ENCODE measurements around the gene LNP1. TPM values are rescaled to one million over a fixed set of nuclear protein-coding genes. Genes with fewer than 3 reads are reported as not detected.
A peak's percentile ranks its signal among the peaks of the same experiment; 100 is the strongest.
"Not testable (repeated sequence)": the region's sequence is repeated elsewhere in the genome, so short reads cannot be mapped to it uniquely, and the experiment has no call there.

The LNP1 gene
- total RNA-seq, 1 donor from 2014 or later = 1.1 TPM

DNA sequence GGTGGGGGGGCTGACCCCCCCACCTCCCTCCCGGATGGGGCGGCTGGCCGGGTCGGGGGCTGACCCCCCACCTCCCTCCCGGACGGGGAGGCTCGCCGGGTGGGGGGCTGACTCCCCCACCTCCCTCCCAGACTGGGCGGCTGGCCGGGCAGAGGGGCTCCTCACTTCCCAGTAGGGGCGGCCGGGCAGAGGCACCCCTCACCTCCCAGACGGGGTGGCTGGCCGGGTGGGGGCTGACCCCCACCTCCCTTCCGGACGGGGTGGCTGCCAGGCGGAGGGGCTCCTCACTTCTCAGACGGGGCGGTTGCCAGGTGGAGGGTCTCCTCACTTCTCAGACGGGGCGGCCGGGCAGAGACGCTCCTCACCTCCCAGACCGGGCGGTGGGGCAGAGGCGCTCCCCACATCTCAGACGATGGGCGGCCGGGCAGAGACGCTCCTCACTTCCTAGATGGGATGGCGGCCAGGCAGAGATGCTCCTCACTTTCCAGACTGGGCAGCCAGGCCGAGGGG, 76.6 kb downstream of the LNP1 start:
- not testable (repeated sequence) for DNase-seq (ENCODE audit: low read depth, low spot score)

DNA sequence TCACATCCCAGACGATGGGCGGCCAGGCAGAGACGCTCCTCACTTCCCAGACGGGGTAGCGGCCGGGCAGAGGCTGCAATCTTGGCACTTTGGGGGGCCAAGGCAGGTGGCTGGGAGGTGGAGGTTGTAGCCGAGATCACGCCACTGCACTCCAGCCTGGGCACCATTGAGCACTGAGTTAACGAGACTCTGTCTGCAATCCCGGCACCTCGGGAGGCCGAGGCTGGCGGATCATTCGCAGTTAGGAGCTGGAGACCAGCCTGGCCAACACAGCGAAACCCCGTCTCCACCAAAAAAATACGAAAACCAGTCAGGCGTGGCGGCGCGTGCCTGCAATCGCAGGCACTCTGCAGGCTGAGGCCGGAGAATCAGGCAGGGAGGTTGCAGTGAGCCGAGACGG, 77.2 kb downstream of the LNP1 start:
- not testable (repeated sequence) for DNase-seq (ENCODE audit: low read depth, low spot score)

DNA sequence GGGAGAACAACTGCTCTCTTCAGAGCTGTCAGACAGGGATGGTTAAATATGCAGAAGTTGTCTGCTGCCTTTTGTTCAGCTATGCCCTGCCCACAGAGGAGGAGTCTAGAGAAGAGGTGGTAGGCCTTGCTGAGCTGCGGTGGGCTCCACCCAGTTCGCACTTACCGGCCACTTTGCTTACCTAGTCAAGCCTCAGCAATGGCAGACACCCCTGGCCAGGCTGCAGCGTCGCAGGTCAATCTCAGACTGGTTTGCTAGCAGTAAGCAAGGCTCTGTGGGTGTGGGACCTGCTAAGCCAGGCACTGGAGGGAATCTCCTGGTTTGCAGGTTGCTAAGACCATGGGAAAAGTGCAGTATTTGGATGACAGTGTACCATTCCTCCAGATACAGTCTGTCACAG, 78.7 kb downstream of the LNP1 start:
- DNase-seq (ENCODE audit: low read depth, low spot score) = no peak

DNA sequence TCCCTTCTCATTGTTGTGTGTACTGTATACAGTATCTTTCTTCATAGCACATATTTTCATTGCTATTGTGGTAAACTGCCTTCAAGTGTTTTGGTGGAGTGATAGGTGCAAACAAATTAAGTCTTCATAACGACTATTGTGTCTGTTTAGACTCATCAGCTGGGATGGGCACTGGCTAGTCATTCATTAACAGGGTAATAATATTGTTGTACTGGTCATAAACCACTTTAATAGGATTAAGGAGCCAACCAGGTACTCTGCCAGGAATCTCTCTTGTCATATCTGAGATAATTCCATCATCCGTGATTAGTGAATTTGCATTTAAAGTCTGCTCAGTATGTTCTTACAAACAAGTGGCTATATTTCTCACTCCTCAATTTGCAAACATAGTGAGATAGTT, 80.8 kb downstream of the LNP1 start:
- no peak for DNase-seq (ENCODE audit: low read depth, low spot score)

DNA sequence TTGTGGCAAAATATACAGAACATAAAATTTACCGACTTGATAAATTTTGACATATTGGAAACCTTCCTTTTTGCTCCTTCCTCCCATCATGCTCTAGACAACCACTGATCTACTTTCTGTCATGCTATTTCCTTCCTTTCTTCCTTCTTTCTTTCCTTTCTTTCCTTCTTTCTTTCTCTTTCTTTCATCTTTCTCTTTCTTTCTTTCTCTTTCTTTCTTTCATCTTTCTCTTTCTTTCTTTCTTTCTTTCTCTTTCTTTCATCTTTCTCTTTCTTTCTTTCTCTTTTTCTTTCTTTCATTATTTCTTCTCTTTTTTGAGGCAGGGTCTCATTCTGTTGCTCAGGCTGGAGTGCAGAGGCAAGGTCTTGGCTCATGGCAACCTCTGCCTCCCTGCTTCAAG, 82.2 kb downstream of the LNP1 start:
- DNase-seq (ENCODE audit: low read depth, low spot score) = no peak

DNA sequence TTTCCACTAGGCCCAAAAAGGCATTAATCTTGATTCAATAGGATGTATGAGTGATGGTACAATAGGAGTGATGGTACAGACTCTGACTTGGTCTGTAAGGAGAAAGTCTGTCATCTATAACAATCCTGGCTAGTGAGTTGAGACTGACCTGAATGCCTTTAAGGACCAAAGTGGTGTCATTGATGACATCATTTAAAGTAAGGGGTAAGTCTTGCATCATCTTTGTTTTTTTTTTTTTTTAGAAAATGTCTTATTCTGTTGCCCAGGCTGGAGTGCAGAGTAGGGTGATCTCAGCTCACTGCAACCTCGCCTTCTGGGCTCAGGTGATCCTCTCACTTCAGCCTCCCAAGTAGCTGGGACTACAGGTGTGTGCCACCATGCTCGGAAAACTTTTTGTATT, 85.5 kb downstream of the LNP1 start:
- DNase-seq (ENCODE audit: low read depth, low spot score) = no peak

DNA sequence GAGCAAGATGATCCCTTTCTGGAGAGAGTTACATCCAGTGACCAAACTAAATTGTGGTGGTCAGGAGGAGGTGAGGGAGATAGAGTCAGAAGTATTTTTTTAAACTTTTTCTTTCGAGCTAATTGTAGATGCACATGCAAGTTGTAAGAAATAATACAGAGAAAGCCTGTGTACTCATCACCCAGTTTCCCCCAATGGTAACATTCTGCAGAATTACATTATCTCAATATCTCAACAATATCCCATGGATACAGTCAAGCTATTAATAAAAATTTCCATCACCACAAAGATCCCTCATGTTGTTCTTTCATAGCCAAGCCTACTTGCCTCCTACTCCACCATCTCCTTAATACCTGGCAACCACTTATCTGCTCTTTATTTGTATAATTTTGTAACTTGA, 87.8 kb downstream of the LNP1 start:
- DNase-seq (ENCODE audit: low read depth, low spot score) = no peak

DNA sequence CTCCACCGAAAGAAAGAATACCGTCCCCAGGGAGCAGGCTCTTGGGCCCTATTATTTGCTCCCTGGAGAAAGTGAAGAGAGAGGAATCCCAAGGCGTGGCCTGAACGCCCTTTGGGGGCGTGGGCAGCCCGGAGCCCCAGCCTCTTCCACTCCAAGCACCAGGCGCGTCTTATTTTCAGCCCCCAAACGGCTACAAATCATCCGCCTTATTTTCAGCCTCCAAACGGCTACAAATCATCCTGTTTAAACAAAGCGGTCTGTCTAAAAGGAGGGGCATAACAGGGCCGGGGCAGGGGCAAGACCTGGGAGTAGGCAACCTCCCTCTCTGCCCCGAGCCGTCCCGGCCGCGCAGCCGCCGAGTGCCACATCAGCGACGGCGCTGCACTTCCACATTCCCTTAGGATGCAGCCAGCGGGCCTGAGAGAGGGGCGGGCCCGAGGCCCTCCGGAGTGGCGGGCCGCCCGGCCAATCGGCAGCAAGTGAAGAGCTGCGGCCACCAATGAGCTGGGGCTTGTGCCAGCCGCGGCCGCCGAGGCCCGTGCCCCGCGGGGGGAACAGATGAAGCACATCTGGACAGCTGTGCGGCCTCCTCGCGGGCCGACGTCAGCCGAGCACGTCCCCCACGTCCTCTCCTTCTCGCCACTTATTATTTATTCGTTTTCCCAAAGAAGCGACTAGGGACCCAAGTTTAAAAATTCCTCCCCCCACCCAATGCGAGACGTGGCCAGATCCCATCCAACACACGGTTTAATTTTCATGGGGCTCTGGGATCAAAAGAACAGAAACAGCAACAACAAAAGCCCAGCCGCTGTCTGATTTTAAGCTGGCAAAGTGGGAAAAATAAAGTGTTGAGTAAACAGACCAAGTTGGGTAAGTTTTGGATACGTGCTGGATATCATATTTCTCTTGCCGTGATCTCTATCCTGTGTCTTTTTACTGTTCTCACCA, 91.0 kb downstream of the LNP1 start, which contains the start of gene TMEM45A:
Gene TMEM45A, plus strand, starts transcription at position 561 of the 948 bp plus-strand sequence. CDS start 62,593 bp downstream, outside the sequence.
- DNase-seq (ENCODE audit: low read depth, low spot score) = peak; percentile 83

DNA sequence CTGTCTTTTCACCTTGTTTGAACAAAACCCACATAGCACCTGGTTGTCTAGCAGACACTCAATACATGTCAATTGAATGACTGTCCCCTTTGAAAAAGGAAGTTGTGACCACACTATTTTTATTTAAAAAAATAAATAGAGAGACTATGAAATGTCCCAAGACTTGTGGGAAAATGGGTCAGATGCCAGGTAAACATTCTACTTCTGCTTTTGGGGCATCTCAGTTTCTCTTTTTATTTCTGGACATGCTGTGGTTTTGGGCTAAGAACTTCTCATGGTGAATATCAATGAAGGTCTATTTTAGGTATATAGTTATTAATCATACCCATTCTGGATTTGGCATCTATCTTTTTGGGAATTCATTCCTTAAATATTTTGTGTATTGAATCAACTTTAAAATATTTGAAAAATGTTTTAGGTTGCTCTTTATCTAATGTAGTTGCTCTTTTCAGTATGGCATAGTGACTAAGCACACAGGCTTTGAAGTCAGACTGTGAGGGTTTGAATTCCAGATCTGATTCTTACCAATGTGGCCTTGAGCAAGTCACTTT, 95.4 kb downstream of the LNP1 start:
- DNase-seq (ENCODE audit: low read depth, low spot score) = no peak

DNA sequence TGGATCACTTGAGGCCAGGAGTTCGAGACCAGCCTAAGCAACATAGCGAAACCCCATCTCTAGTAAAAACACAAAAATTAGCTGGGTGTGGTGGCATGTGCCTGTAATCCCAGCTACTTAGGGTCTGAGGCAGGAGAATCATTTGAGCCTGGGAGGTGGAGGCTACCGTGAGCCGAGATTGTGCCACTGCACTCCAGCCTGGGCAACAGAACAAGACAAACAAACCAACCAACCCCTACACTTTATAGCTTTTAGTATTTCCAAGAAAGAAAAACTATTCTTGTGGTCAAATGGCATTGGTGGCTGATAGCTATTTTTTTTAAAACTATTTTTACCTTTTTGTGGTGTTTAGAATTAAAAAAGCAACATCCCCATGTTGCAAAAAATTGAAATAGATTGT, 98.3 kb downstream of the LNP1 start:
- no peak for DNase-seq (ENCODE audit: low read depth, low spot score)

DNA sequence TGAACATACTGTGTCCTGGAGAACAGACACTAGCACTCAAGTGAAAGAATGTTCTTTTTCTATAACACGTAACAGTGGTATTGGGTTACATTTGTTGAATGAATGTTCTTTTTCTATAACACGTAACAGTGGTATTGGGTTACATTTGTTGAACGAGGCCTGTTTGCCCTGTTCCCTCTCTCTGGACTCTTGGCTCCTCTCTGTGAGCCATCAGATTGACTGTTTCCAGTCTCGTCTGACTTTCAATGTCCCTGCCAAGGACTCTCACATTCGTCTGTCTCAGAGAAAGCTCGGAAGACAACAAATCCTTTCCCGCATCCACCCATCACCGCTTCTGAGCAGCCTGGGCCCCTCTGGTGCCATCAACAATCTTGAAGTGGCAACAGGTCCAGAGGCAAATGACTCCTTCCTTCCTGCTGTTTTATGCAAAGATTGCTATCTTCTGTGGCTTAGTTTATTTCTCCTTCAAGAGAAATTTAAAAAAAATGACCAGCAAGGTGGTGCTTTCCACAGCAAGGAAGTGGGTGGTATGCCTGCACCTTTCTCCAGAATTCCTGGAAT, 99.1 kb downstream of the LNP1 start:
- no peak for DNase-seq (ENCODE audit: low read depth, low spot score)

DNA sequence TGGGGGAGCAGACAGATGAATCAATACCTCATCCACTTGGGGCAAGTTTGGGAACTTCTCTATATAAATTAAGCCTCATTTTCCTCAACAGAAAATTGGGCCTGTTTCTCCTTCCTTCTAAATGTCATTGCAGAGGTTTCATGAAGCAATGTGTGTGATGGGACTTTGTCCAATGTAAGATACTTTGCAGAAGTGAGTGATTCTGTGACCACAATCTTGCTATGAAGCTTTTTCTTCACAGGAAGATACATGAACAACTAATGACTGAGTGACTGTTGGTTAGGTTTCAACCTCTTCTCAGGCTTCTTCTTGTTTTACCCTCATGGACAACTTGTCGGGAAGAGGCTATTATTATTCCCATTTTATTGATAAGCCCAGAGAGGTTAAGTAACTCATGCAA, 102.1 kb downstream of the LNP1 start:
- DNase-seq (ENCODE audit: low read depth, low spot score) = no peak

Other genes with a start within 250 kb of the LNP1 start
- 39.8 and 40.7 TPM in 2 replicates for gene TBC1D23, start 140.5 kb upstream of the LNP1 start, total RNA-seq
- 15.0 and 20.4 TPM in 2 replicates for gene NIT2, start 66.8 kb upstream of the LNP1 start, total RNA-seq
- 37.4 and 41.4 TPM in 2 replicates for gene TOMM70, start 450 bp upstream of the LNP1 start, total RNA-seq
- gene TMEM45A, start 91.1 kb downstream of the LNP1 start, total RNA-seq = 4.0 and 4.3 TPM in 2 replicates
- gene ADGRG7, start 208.1 kb downstream of the LNP1 start, total RNA-seq = not detected in 2 replicates